KMS-11 (cell line): Measurements from ENCODE around the gene OSBPL3.

Source experiments
- H2AFZ ChIP-seq: fragments of 200-600 bp; sonication (generic); 2 replicates; pipeline ENCODE4 v1.6.1; 2016; ENCODE audit warnings: antibody characterized with exemption, mixed run types, low read depth
- H3K27ac ChIP-seq: fragments of 200-600 bp; sonication (generic); 2 replicates; pipeline ENCODE4 v1.6.1; 2016; ENCODE audit warnings: mild to moderate bottlenecking, mixed run types
- H3K27me3 ChIP-seq: fragments of 200-600 bp; sonication (generic); 2 replicates; pipeline ENCODE4 v1.6.1; 2017; ENCODE audit warnings: mild to moderate bottlenecking, low read depth, mixed run types, moderate library complexity; ENCODE audit not compliant: insufficient read depth
- H3K36me3 ChIP-seq: fragments of 200-600 bp; sonication (generic); 2 replicates; pipeline ENCODE4 v1.6.1; 2017; ENCODE audit warnings: mild to moderate bottlenecking, mixed run types; ENCODE audit not compliant: insufficient read depth
- H3K4me1 ChIP-seq: fragments of 200-600 bp; sonication (generic); 2 replicates; pipeline ENCODE4 v1.6.1; 2016; ENCODE audit warnings: mild to moderate bottlenecking, low read depth, mixed run types; ENCODE audit not compliant: poor library complexity, severe bottlenecking
- H3K4me2 ChIP-seq: fragments of 200-600 bp; sonication (generic); 2 replicates; pipeline ENCODE4 v1.7.0; 2016; ENCODE audit warnings: mild to moderate bottlenecking, mixed run types
- H3K4me3 ChIP-seq: fragments of 200-600 bp; sonication (generic); IDR thresholded peaks from 2 replicates; pipeline ENCODE4 v1.6.1; 2017; ENCODE audit warnings: low read depth, low read length, mixed read lengths; ENCODE audit not compliant: insufficient read depth
- H3K79me2 ChIP-seq: fragments of 200-600 bp; sonication (generic); 2 replicates; pipeline ENCODE4 v1.6.1; 2016; ENCODE audit warnings: low read depth, mixed run types; ENCODE audit not compliant: insufficient read depth
- H3K9ac ChIP-seq: fragments of 200-600 bp; sonication (generic); 2 replicates; pipeline ENCODE4 v1.6.1; 2016; ENCODE audit warnings: mild to moderate bottlenecking, mixed run types
- H4K20me1 ChIP-seq: fragments of 200-600 bp; sonication (generic); 2 replicates; pipeline ENCODE4 v1.6.1; 2016; ENCODE audit warnings: mild to moderate bottlenecking, mixed run types; ENCODE audit not compliant: insufficient read depth
- TF ChIP-seq, protein P1 (sequence below): fragments of 200-600 bp; sonication (generic); conservative IDR thresholded peaks from 2 replicates; pipeline ENCODE4 v1.6.1; 2017; ENCODE audit warnings: low read depth, mild to moderate bottlenecking, antibody characterized with exemption, low read length, moderate library complexity, mixed read lengths

OSBPL3 gene

GRCh38 chr7:24808518-24808917, 171.5 kb downstream of the OSBPL3 start:
- Histone ChIP-seq H3K4me1 (no peaks in the 10 kb centered on the region), H2AFZ (no peak overlapping the region), H3K9ac (no peak overlapping the region), H4K20me1 (no peaks in the 10 kb centered on the region), H3K4me3 (no peak overlapping the region), H3K27me3 (no peaks in the 10 kb centered on the region), H3K36me3 (no peaks in the 10 kb centered on the region), H3K4me2 (no peak overlapping the region), H3K27ac (no peak overlapping the region), H3K79me2 (no peaks in the 10 kb centered on the region)
- TF ChIP-seq, protein P1, sequence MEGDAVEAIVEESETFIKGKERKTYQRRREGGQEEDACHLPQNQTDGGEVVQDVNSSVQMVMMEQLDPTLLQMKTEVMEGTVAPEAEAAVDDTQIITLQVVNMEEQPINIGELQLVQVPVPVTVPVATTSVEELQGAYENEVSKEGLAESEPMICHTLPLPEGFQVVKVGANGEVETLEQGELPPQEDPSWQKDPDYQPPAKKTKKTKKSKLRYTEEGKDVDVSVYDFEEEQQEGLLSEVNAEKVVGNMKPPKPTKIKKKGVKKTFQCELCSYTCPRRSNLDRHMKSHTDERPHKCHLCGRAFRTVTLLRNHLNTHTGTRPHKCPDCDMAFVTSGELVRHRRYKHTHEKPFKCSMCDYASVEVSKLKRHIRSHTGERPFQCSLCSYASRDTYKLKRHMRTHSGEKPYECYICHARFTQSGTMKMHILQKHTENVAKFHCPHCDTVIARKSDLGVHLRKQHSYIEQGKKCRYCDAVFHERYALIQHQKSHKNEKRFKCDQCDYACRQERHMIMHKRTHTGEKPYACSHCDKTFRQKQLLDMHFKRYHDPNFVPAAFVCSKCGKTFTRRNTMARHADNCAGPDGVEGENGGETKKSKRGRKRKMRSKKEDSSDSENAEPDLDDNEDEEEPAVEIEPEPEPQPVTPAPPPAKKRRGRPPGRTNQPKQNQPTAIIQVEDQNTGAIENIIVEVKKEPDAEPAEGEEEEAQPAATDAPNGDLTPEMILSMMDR, result no peak

DNA sequence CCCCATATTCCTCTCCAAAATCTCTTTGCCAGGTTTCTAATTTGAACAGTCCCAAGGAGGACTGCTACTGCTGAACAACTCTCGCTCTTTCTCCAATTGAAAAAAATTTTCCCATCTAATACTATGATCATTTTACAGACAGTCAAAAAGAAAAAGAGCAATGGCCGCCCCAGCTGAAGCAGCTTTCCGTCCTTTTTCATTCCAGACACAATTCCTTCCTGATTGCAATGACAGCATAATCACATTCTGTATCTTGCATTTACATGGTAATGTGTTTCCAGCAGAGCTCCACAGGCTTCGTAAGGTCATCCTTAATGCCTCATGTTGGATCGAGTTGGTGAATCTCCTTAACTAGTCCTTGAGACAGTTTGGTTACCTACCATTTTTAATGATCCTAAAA, 177.7 kb downstream of the OSBPL3 start:
- H3K36me3 ChIP-seq, result no peaks in the 10 kb centered on the region
- H3K27ac ChIP-seq, result no peak overlapping the region
- H3K4me2 ChIP-seq, result no peak overlapping the region
- TF ChIP-seq, protein P1, result no peak
- H3K4me3 ChIP-seq, result no peak overlapping the region
- no peaks in the 10 kb centered on the region for H3K79me2 ChIP-seq
- no peaks in the 10 kb centered on the region for H3K27me3 ChIP-seq
- H4K20me1 ChIP-seq, result no peaks in the 10 kb centered on the region
- H3K9ac ChIP-seq, result no peak overlapping the region
- no peaks in the 10 kb centered on the region for H3K4me1 ChIP-seq
- no peak overlapping the region for H2AFZ ChIP-seq

DNA sequence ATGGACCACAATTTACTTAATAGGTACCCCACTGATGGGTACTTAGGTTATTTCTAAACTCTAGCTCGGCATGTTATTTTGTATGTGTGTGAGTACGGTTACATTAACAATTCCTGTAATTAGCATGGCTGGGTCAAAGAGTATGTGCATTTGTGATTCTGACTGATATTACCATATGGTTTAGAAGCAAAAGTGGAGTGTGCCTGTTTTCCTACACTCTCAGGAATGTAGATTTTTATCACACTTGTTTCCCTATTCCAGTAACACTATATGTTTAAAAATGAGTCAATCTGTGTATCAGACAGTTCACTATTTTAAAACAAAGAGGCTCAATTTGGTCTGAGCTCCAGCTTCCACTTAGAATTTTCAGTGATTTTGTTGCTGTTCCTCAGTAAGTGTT, 178.1 kb downstream of the OSBPL3 start:
- H4K20me1 ChIP-seq, result no peaks in the 10 kb centered on the region
- no peak overlapping the region for H3K4me3 ChIP-seq
- H3K9ac ChIP-seq, result no peak overlapping the region
- no peak overlapping the region for H3K27ac ChIP-seq
- no peaks in the 10 kb centered on the region for H3K27me3 ChIP-seq
- H3K36me3 ChIP-seq, result no peaks in the 10 kb centered on the region
- no peak overlapping the region for H2AFZ ChIP-seq
- no peak overlapping the region for H3K4me2 ChIP-seq
- H3K79me2 ChIP-seq, result no peaks in the 10 kb centered on the region
- H3K4me1 ChIP-seq, result no peaks in the 10 kb centered on the region
- TF ChIP-seq, protein P1, result no peak

GRCh38 chr7:24800667-24801066, 179.3 kb downstream of the OSBPL3 start:
- H3K36me3 ChIP-seq, result no peaks in the 10 kb centered on the region
- TF ChIP-seq, protein P1, result no peak

More at GRCh38 chr7:24800667-24801066, 179.3 kb downstream of the OSBPL3 start:
- no peak overlapping the region for H3K9ac ChIP-seq
- no peak overlapping the region for H3K27ac ChIP-seq
- H4K20me1 ChIP-seq, result no peaks in the 10 kb centered on the region
- no peaks in the 10 kb centered on the region for H3K27me3 ChIP-seq
- no peaks in the 10 kb centered on the region for H3K79me2 ChIP-seq
- H3K4me3 ChIP-seq, result no peak overlapping the region
- no peak overlapping the region for H3K4me2 ChIP-seq
- no peaks in the 10 kb centered on the region for H3K4me1 ChIP-seq
- no peak overlapping the region for H2AFZ ChIP-seq
